Activated T-helper 1 cell treated with Interleukin-2 at 50 U/mL for 16 hours (primary cell): ENCODE measurements around the gene SLX4.

Source experiments
- DNase-seq: peaks from one replicate; pipeline ENCODE4 v3.0.0-alpha.2; 2020; ENCODE audit warnings: low read depth

The SLX4 gene

DNA sequence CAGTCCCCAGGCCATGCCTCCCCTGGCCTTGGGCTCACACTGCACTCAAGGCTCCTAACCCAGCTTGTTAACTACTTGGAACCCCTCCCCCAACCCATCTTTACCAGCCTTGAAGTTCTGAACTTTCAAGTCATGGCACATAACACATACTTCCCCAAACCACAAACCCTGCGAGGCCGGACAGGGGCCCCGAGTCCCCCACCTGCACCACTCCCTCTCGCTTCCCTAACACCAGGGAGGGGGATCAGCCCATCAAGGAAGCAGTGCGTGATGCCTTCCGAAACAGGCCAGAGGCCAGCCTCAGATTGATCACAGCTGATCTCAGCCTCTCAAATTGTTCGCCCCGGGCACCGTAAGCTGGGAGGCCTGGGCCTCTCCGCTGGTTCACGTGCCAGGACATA, 31.2 kb downstream of the SLX4 start:
- DNase-seq, result no peak

GRCh38 chr16:3579776-3580175, 31.6 kb downstream of the SLX4 start:
- no peak for DNase-seq

GRCh38 chr16:3578610-3579551, 32.5 kb downstream of the SLX4 start:
- peak; percentile 34 for DNase-seq

DNA sequence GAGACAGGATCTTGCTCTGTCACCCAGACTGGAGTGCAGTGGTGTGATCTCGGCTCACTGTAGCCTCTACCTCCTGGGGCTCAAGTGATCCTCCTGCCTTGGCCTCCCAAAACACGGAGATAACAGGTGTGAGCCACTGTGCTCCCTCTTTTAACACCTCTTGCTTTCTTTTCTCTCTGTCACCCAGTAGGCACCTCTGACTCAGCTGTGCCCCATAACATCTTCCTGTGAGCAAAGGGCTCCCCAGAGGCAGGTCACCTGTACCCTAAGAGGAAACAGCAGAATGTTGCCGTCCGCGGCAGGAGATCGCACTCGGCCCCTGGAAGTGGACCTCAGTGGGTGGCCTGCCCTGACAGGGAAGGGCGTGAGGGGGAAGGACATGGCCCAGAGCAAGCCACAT, 33.3 kb downstream of the SLX4 start:
- DNase-seq, result no peak

DNA sequence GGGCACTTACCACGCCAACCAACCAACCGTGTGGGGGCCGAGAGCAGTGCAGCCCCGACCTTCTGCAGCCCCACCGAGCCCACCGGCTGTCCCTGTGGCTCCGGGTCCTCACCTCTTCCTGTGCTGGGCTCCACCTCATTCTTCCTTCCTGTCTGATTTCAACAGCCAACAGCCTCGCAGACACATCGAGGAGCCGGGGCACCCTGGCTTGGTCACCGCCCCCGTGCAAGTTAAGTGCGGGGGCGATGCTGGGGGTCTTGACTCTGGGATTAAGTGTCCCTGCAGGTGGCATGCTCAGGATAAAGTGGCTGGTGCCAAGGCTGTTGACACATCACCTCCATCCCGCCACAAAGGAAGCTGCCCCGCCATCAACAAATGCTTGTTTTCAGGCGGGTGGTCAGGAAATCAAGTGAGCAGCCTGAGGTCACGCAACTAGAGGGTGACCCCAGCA, 34.1 kb downstream of the SLX4 start, which contains the start of gene NLRC3:
NLRC3 (minus strand) TSS at position 102 of the 451 bp plus-strand sequence. CDS start 12,367 bp downstream, outside the sequence.
- peak; percentile 37 for DNase-seq

DNA sequence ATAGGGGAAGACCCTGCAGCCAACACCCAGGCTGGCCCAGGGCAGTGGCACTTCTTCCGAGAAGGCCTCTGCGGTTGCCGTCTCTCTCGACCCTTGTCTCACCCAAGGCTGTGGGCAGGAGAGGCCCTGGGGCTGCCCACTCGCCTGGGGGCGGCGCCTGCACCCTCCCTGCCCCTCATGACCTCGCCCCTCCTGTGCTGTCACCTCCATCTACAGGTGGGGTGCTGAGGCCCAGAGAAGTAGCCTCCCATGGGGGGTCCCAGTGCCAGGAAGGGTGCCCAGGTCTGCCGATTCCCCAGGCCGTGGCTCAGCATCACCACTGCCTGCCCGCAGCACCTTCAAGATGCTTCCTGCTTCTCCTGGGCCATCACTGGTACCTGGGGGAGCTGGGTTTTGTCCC, 35.2 kb downstream of the SLX4 start:
- no peak for DNase-seq

- no peak for DNase-seq
Measured at GRCh38 chr16:3575491-3575890, 35.9 kb downstream of the SLX4 start.

- no peak for DNase-seq
Measured at GRCh38 chr16:3574195-3574594, 37.2 kb downstream of the SLX4 start.

DNA sequence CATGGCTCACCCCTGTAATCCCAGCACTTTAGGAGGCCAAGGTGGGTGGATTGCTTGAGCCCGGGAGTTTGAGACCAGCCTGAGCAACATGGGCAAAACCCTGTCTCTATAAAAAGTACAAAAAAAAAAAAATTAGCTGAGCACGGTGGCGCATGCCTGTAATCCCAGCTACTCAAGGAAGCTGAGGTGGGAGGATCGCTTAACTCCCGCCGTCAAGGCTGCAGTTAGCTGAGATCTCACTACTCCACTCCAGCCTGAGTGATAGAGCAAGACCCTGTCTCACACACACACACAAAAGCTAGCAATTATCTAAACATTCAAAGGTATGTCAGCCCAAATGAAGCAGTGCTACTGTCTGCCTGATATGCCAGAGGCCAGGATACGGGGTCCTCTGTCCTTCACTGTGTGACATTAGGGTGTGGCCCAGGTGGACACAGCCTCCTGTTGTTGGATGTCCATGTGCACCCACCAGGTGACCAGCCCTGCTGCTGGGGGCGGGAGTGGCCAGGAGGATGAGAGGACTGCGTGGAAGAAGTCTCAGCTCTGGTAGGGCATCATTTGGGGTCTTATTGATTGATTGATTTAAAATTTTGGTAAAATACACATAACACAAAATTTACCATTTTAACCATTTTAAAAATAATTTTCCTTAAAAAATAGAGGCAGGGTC, 38.1 kb downstream of the SLX4 start:
- DNase-seq, result no peak

DNA sequence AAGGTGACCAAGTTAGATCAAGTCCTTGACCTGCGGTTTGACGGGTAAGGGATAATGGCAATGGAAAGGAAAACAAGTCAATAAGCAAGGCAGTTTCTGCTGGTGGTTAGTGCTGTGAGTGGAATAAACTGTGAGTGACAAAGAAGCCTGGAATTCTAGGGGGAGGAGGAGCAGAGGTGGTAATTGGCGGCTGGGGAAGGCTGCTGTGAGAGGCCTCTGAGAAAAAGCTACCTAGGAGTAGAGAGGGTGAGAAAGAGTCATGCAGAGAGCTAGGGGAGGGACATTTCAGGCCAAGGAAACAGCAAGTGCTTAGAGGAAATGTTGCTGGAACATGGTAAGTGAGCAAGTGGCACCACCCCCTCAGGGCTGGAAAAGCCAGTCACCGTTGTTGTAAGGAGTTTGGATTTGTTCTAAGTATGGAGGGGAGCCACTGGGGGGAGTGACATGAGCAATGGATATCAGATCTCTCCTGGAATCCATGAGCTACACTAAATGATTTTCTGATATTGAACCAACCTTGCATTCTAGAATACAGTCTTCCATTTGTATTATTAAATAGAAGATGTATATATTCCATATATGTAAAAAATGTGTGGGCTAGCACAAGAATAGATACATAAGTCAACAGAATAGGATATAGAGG, 40.9 kb downstream of the SLX4 start:
- DNase-seq, result no peak

GRCh38 chr16:3569851-3570250, 41.6 kb downstream of the SLX4 start:
- DNase-seq, result no peak

GRCh38 chr16:3566990-3567389, 44.4 kb downstream of the SLX4 start:
- DNase-seq, result no peak

DNA sequence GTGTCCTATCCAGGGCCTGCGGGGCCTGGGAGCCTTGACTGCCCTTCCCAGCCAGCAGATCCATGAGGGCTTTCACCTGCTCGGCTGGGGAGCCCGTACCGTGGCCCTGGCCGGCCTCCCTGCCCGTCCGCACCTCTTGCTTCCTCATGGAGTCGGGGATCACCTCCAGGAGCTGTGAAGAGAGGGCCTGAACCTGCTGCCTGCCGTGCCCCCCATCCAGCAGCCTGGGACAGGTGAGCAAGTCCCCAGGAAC, 46.6 kb downstream of the SLX4 start:
- DNase-seq, result no peak

GRCh38 chr16:3564130-3564888, 47.1 kb downstream of the SLX4 start:
- no peak for DNase-seq

DNA sequence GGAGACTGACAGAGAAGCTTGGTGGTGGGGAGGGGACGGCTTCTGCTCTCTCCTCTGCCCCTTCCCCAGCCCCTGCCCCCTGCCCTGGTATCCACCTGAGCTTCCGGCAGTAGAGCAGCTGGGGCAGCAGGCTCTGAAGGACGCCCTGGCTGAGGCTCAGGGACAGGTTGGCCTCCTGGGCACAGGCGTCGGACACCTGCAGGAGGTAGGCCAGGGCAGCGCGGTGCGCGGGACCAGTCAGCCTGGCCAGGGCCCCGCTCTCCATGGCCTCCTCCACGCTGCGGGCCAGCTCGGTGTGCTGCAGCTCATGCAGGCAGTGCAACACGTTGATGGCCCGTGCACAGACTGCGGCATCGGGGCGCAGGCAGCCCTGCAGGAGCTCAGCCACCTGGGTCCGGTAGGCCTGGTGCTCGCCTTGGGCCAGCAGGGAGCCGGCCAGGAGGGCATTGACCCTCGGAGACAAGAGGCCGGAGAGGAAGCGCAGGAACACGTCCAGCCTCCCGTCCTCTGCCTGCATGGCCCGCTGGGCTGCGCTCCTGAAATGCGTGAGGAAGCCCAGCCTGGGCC, 48.4 kb downstream of the SLX4 start:
- no peak for DNase-seq

DNA sequence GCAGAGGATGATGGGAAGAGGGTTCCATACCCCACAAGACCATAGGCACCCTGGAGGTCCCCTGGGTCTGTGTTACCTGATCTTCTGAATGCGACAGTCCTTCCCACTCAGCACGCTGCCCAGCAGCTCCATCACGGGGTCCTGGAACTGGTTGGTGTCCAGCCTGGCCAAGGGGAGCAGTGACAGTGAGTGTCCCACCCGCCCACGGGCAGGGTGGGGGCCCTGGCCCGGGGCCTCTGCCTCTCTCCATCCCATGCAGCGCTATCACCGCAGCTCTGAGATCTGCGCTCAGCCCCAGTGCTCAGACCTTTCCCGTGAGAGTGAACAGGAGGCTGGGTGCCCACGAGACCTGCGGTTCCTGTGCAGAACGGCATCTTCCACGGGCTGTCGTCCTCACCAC, 49.8 kb downstream of the SLX4 start:
- no peak for DNase-seq

GRCh38 chr16:3554351-3554928, 57.0 kb downstream of the SLX4 start:
- no peak for DNase-seq

GRCh38 chr16:3553138-3553923, 58.1 kb downstream of the SLX4 start:
- DNase-seq, result no peak

DNA sequence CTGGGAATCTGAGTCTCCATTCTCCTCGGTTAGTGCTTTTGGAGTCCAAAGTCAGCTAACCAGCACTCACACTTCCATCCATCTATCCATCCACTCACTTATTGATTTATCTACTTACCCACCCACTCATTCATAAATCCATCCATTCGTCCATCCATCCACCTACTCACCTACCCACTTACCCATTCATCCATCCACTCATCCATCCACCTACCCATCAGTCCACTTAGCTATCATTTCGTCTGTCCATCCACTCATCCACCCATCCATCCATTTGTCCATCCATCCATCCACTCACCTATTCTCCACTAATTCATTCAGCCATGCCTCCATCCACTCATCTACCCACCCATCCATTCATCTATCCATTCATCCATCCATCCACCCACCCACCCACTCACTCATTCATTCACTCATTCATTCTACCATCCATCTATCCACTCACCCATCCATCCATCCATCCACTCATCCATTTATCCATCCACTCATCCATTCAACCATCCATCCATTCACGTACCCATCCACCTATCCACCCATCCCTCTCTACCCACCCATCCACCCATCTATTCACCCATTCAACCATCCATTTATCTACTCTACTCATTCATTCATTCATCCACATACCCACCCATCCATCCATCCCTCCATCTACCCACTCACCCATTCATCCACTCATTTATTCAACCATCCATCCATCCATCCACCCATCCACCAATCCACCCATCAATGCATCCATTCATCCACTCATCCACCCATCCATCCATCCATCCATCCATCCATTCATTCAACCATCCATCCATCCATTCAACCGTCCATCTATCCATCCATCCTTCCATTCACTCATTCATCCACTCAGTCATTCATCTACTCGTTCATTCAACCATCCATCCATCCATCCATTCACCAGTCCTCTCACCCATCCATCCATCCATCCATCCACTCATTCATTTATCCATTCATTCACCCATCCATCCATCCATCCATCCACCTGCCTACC, 60.3 kb downstream of the SLX4 start:
- DNase-seq, result no peak
